Lower leg skin (tissue), 4 donors: ENCODE measurements around the gene NAALADL1. TPM values are rescaled to one million over a fixed set of nuclear protein-coding genes. Genes with fewer than 3 reads are reported as not detected.

ENCODE experiments used
- DNase-seq, 2 donors: peaks; one replicate each; pipeline ENCODE4 v3.0.0-alpha.2; 2019; ENCODE audit warnings: low spot score in 2 of 2
- H3K4me3 ChIP-seq: fragments of 200-600 bp; sonication (generic); 2 replicates; pipeline ENCODE4 v1.5.1; 2017; ENCODE audit warnings: mild to moderate bottlenecking, low read depth; ENCODE audit not compliant: poor library complexity, severe bottlenecking
- CTCF ChIP-seq, 3 donors: fragments of 450-650 bp; IDR thresholded peaks; one replicate each; pipeline ENCODE4 v1.5.1; 2016; ENCODE audit warnings: antibody characterized with exemption in 3 of 3, mild to moderate bottlenecking in 3 of 3, moderate library complexity in 2 of 3
- POLR2A ChIP-seq, 2 donors: fragments of 450-650 bp; IDR thresholded peaks; one replicate each; pipeline ENCODE4 v1.6.1; 2016 to 2017; ENCODE audit warnings: antibody characterized with exemption in 2 of 2, mild to moderate bottlenecking in 1 of 2, moderate library complexity in 1 of 2
- WGBS, 2 donors: methylation state at CpG; one replicate each; pipeline ENCODE4 v1.1.5; 2018; 5-methylcytosine and 5-hydroxymethylcytosine counted together
- intact Hi-C: fragments of 100-400 bp; cut with DNase I; formaldehyde crosslinking; loops from one replicate; pipeline ENCODE4 v1.15.0; 2023; ENCODE audit warnings: low total_unique reads
- total RNA-seq, 4 donors: library from RNA; depleted of rRNA; stranded (reverse); fragments of >200 nt; gene quantifications; one replicate each; pipeline ENCODE4 v1.1.0, GENCODE V29; 2016

NAALADL1 gene
- total RNA-seq, 4 donors from 2014 or later, result 1.5 to 11.9 (median 9.7) TPM

- DNase-seq, result no peak
- intact Hi-C loops, result no loop called here
- H3K4me3 ChIP-seq, result no peak overlapping the region
- TF ChIP-seq CTCF (IDR thresholded peaks at IDR 0.05) (no peak), POLR2A (IDR thresholded peaks at IDR 0.05) (no peak)
- WGBS, 2 donors, result 90% methylated on average over 4 of the region's 4 CpGs
These were observed 32.3 kb upstream of the NAALADL1 start for GRCh38 chr11:65090628-65091027.

- intact Hi-C loops, result loop anchor here (10.0 kb wide), 1 partner anchor 75 kb away; the partner anchor contains the start of gene ARL2
- WGBS, 2 donors, result 86 to 87% methylated on average over 4 of the region's 4 CpGs
These were observed 31.3 kb upstream of the NAALADL1 start for GRCh38 chr11:65089621-65090020.

GRCh38 chr11:65087827-65088226 lies 29.5 kb upstream of the NAALADL1 start:
- TF ChIP-seq CTCF (IDR thresholded peaks at IDR 0.05) (no peak), POLR2A (IDR thresholded peaks at IDR 0.05) (no peak)
- DNase-seq, result no peak
- H3K4me3 ChIP-seq, result no peak overlapping the region
- 92% methylated on average over 10 to 15 of the region's 15 CpGs for WGBS, 2 donors
- intact Hi-C loops, result loop anchor here (10.0 kb wide), 1 partner anchor 73 kb away; the partner anchor contains the start of gene ARL2

More at GRCh38 chr11:65089621-65090020, 31.3 kb upstream of the NAALADL1 start:
- no peak overlapping the region for H3K4me3 ChIP-seq
- TF ChIP-seq POLR2A (IDR thresholded peaks at IDR 0.05) (no peak), CTCF (IDR thresholded peaks at IDR 0.05) (no peak)
- no peak for DNase-seq

- no peak overlapping the region for H3K4me3 ChIP-seq
- 91 to 94% methylated on average over 11 of the region's 11 CpGs for WGBS, 2 donors
- no peak for DNase-seq
- TF ChIP-seq POLR2A (IDR thresholded peaks at IDR 0.05), result no peak
- TF ChIP-seq CTCF (IDR thresholded peaks at IDR 0.05), result no peak
- intact Hi-C loops, result loop anchor here (10.0 kb wide), 1 partner anchor 72 kb away; the partner anchor contains the start of gene ARL2
These were observed 28.9 kb upstream of the NAALADL1 start for GRCh38 chr11:65087216-65087615.

GRCh38 chr11:65086809-65087208 lies 28.5 kb upstream of the NAALADL1 start:
- TF ChIP-seq CTCF (IDR thresholded peaks at IDR 0.05) (no peak), POLR2A (IDR thresholded peaks at IDR 0.05) (no peak)
- DNase-seq, result no peak
- 84 to 90% methylated on average over 7 to 9 of the region's 9 CpGs for WGBS, 2 donors

GRCh38 chr11:65085446-65085845 lies 27.1 kb upstream of the NAALADL1 start:
- no peak for DNase-seq
- WGBS, 2 donors, result 84 to 90% methylated on average over 4 of the region's 4 CpGs
- TF ChIP-seq POLR2A (IDR thresholded peaks at IDR 0.05) (no peak), CTCF (IDR thresholded peaks at IDR 0.05) (no peak)
- intact Hi-C loops, result loop anchor here (10.0 kb wide), 1 partner anchor 71 kb away; the partner anchor contains the start of gene ARL2
- no peak overlapping the region for H3K4me3 ChIP-seq

More at GRCh38 chr11:65086809-65087208, 28.5 kb upstream of the NAALADL1 start:
- H3K4me3 ChIP-seq, result no peak overlapping the region
- intact Hi-C loops, result loop anchor here (10.0 kb wide), 1 partner anchor 72 kb away; the partner anchor contains the start of gene ARL2
